GM23338 (cell line): ENCODE data around the gene BIRC6. TPM values are rescaled to one million over a fixed set of nuclear protein-coding genes. Genes with fewer than 3 reads are reported as not detected.

Experiments
- ATAC-seq: fragments of 200-7000 bp; cut with Tn5 transposase; 3 replicates; pipeline ENCODE4 v1.9.1; 2020
- DNase-seq: peaks from one replicate; pipeline ENCODE4 v3.0.0-alpha.2; 2015; ENCODE audit warnings: low spot score
- H2AFZ ChIP-seq: fragments of 200-600 bp; sonication (generic); 2 replicates; pipeline ENCODE4 v1.8.0; 2016; ENCODE audit warnings: antibody characterized with exemption, mild to moderate bottlenecking, moderate library complexity
- H3F3A ChIP-seq: fragments of 200-600 bp; sonication (generic); replicated peaks from 2 replicates; pipeline ENCODE4 v1.8.0; 2017; ENCODE audit warnings: antibody characterized with exemption, mixed run types, low read depth
- H3K27ac ChIP-seq: fragments of 200-600 bp; sonication (generic); 2 replicates; pipeline ENCODE4 v1.6.1; 2016; ENCODE audit warnings: low read depth
- H3K27me3 ChIP-seq: fragments of 200-600 bp; sonication (generic); 2 replicates; pipeline ENCODE4 v1.8.0; 2016; ENCODE audit warnings: mild to moderate bottlenecking, mixed run types, moderate library complexity; ENCODE audit not compliant: insufficient read depth
- H3K36me3 ChIP-seq: fragments of 200-600 bp; sonication (generic); 2 replicates; pipeline ENCODE4 v1.8.0; 2016; ENCODE audit warnings: mild to moderate bottlenecking; ENCODE audit not compliant: insufficient read depth
- H3K4me1 ChIP-seq: fragments of 200-600 bp; sonication (generic); 2 replicates; pipeline ENCODE4 v1.8.0; 2016; ENCODE audit warnings: mild to moderate bottlenecking, moderate library complexity; ENCODE audit not compliant: insufficient read depth
- H3K4me2 ChIP-seq: fragments of 200-600 bp; sonication (generic); 2 replicates; pipeline ENCODE4 v1.7.1; 2017; ENCODE audit warnings: mixed run types
- H3K4me3 ChIP-seq: fragments of 200-600 bp; sonication (generic); 2 replicates; pipeline ENCODE4 v1.6.1; 2016; ENCODE audit warnings: mixed run types
- H3K79me2 ChIP-seq: fragments of 200-600 bp; sonication (generic); replicated peaks from 2 replicates; pipeline ENCODE4 v1.8.0; 2017; ENCODE audit warnings: mild to moderate bottlenecking; ENCODE audit not compliant: insufficient read depth
- H3K9me2 ChIP-seq: fragments of 200-600 bp; sonication (generic); 2 replicates; pipeline ENCODE4 v1.8.0; 2017; ENCODE audit not compliant: insufficient read depth
- H4K20me1 ChIP-seq: fragments of 200-600 bp; sonication (generic); replicated peaks from 2 replicates; pipeline ENCODE4 v1.8.0; 2017; ENCODE audit warnings: mild to moderate bottlenecking; ENCODE audit not compliant: insufficient read depth
- H3K27ac Mint-ChIP-seq: 2 replicates; pipeline ENCODE4 v1.8.0; 2020; ENCODE audit warnings: inconsistent platforms, mild to moderate bottlenecking, moderate library complexity, mixed read lengths
- H3K27me3 Mint-ChIP-seq: 3 replicates; pipeline ENCODE4 v1.8.0; 2022; ENCODE audit warnings: low read depth, mild to moderate bottlenecking, moderate library complexity, mixed read lengths, inconsistent platforms; ENCODE audit not compliant: insufficient read depth, poor library complexity
- H3K36me3 Mint-ChIP-seq: 3 replicates; pipeline ENCODE4 v1.8.0; 2021; ENCODE audit warnings: low read depth, mild to moderate bottlenecking, inconsistent platforms, moderate library complexity, mixed read lengths
- H3K4me1 Mint-ChIP-seq: 3 replicates; pipeline ENCODE4 v1.8.0; 2020; ENCODE audit warnings: mild to moderate bottlenecking, inconsistent platforms, mixed read lengths
- H3K4me3 Mint-ChIP-seq: 3 replicates; pipeline ENCODE4 v1.8.0; 2021; ENCODE audit warnings: moderate library complexity, mild to moderate bottlenecking, inconsistent platforms, mixed read lengths
- H3K9me3 Mint-ChIP-seq: 3 replicates; pipeline ENCODE4 v1.8.0; 2020; ENCODE audit warnings: moderate library complexity, mild to moderate bottlenecking, inconsistent platforms, mixed read lengths
- CREB1 ChIP-seq: fragments of 250-450 bp; sonication (Bioruptor Pico); IDR thresholded peaks from 2 replicates; pipeline ENCODE4 v1.5.0; 2020; ENCODE audit warnings: low read depth, mild to moderate bottlenecking, moderate library complexity
- CTCF ChIP-seq, 2 experiments: fragments of 200-600 bp in 1 of 2; sonication (generic) in 1 of 2; conservative IDR thresholded peaks; 2 replicates each; pipeline versions ENCODE4 v1.5.1 to v1.6.1; 2016 to 2017; ENCODE audit warnings: antibody characterized with exemption in 2 of 2, low read depth in 2 of 2, mild to moderate bottlenecking in 2 of 2, moderate library complexity in 1 of 2
- ETS1 ChIP-seq: IDR thresholded peaks from 2 replicates; pipeline ENCODE4 v1.6.1; 2016; ENCODE audit warnings: antibody characterized with exemption
- EZH2 ChIP-seq: fragments of 200-600 bp; sonication (generic); IDR thresholded peaks from one replicate; pipeline ENCODE4 v1.8.0; 2017; ENCODE audit warnings: antibody characterized with exemption, mild to moderate bottlenecking, low read depth; ENCODE audit not compliant: unreplicated experiment
- EZH2phosphoT487 ChIP-seq: fragments of 200-600 bp; sonication (generic); IDR thresholded peaks from one replicate; pipeline ENCODE4 v1.8.1; 2018; ENCODE audit warnings: antibody characterized with exemption; ENCODE audit not compliant: unreplicated experiment
- JUNB ChIP-seq: IDR thresholded peaks from one replicate; pipeline ENCODE4 v1.6.1; 2016; ENCODE audit warnings: antibody characterized with exemption; ENCODE audit not compliant: unreplicated experiment
- NANOG ChIP-seq: IDR thresholded peaks from 2 replicates; pipeline ENCODE4 v1.6.1; 2016; ENCODE audit warnings: antibody characterized with exemption, borderline replicate concordance
- POLR2AphosphoS5 ChIP-seq: IDR thresholded peaks from 2 replicates; pipeline ENCODE4 v1.6.1; 2016; ENCODE audit warnings: antibody characterized with exemption, low read depth
- REST ChIP-seq: IDR thresholded peaks from one replicate; pipeline ENCODE4 v1.6.1; 2018; ENCODE audit warnings: antibody characterized with exemption; ENCODE audit not compliant: unreplicated experiment
- STAT1 ChIP-seq: IDR thresholded peaks from one replicate; pipeline ENCODE4 v1.6.1; 2016; ENCODE audit warnings: antibody characterized with exemption; ENCODE audit not compliant: unreplicated experiment
- ZNF114 ChIP-seq: fragments of 250-450 bp; sonication (Bioruptor Pico); IDR thresholded peaks from 2 replicates; pipeline ENCODE4 v1.5.0; 2020; ENCODE audit warnings: mild to moderate bottlenecking, moderate library complexity
- ZNF331 ChIP-seq: fragments of 250-450 bp; sonication (Bioruptor Pico); IDR thresholded peaks from 2 replicates; pipeline ENCODE4 v1.5.0; 2020; ENCODE audit warnings: low read depth, mild to moderate bottlenecking, moderate library complexity
- ZNF462 ChIP-seq: fragments of 250-450 bp; sonication (Bioruptor Pico); IDR thresholded peaks from 2 replicates; pipeline ENCODE4 v1.5.0; 2020; ENCODE audit warnings: mild to moderate bottlenecking, moderate library complexity
- polyA plus RNA-seq: library from polyadenylated mRNA; unstranded; fragments of >200 nt; fragmentation: Nextera tagmentation; extraction: Ambion mirVana; gene quantifications from 2 replicates; pipeline ENCODE4 v1.2.1, GENCODE V29; 2016
- total RNA-seq: library from RNA; depleted of rRNA; stranded (reverse); fragments of >200 nt; shearing (Covaris generic); gene quantifications from 2 replicates; pipeline ENCODE4 v1.2.3, GENCODE V29; 2014

BIRC6 gene
- total and polyA plus RNA-seq, 2 experiments from 2014 or later, result 85.8 to 131 TPM

- Mint-ChIP-seq H3K27ac (no peak overlapping the region), H3K27me3 (no peaks in the 10 kb centered on the region), H3K9me3 (no peaks in the 10 kb centered on the region), H3K4me3 (no peak overlapping the region), H3K4me1 (peaks cover 2% of the 10 kb centered on the region; the same call in 2 of the 3 replicates), H3K36me3 (peaks cover 11% of the 10 kb centered on the region; the same call in 2 of the 3 replicates)
- DNase-seq (no peak), ATAC-seq (no peak)
- TF ChIP-seq CREB1 (CRISPR knock-in tag) (no peak), EZH2phosphoT487 (no peak), STAT1 (no peak), JUNB (no peak), CTCF (conservative IDR thresholded peaks at IDR 0.05; ENCODE audit: low read depth in 2 of 2) (no peak), ZNF331 (CRISPR knock-in tag) (no peak), EZH2 (no peak), REST (no peak), POLR2AphosphoS5 (no peak), NANOG (no peak), ETS1 (no peak), ZNF462 (CRISPR knock-in tag) (no peak), ZNF114 (no peak)
- H3K27me3 ChIP-seq, result no peaks in the 10 kb centered on the region
- H4K20me1 ChIP-seq, result peaks cover 3% of the 10 kb centered on the region; the same call in 1 of the 2 replicates
- no peak overlapping the region for H3K4me3 ChIP-seq
- no peak overlapping the region for H2AFZ ChIP-seq
- no peak overlapping the region for H3K4me2 ChIP-seq
- H3K27ac ChIP-seq, result 0 out of 2 replicates have a peak overlapping the region, but pooled peaks have one; percentile 9
- H3K9me2 ChIP-seq, result no peaks in the 10 kb centered on the region
- H3K36me3 ChIP-seq, result peaks cover 4% of the 10 kb centered on the region; the same call in 1 of the 2 replicates
- peaks cover 19% of the 10 kb centered on the region for H3K79me2 ChIP-seq
- H3F3A ChIP-seq, result no peaks in the 10 kb centered on the region
- H3K4me1 ChIP-seq, result no peaks in the 10 kb centered on the region
Observed at GRCh38 chr2:32633040-32633439, 276.2 kb downstream of the BIRC6 start.
